T-helper 2 cell treated with Interferon-gamma antibody and Interleukin-4, amounts not matched to agents 100 ng/mL and 5 ng/mL, for 36 hours (primary cell): ENCODE results near the gene SEZ6. TPM values are rescaled to one million over a fixed set of nuclear protein-coding genes. Genes with fewer than 3 reads are reported as not detected.

Experiments
- intact Hi-C: fragments of 100-400 bp; cut with micrococcal nuclease; formaldehyde crosslinking; loops from one replicate; pipeline ENCODE4 v1.15.1; 2023
- total RNA-seq: library from RNA; stranded (reverse); gene quantifications from 2 replicates; pipeline ENCODE4 v1.2.3, GENCODE V29; 2022

The SEZ6 gene
- total RNA-seq, 1 donor from 2014 or later, result not detected

DNA sequence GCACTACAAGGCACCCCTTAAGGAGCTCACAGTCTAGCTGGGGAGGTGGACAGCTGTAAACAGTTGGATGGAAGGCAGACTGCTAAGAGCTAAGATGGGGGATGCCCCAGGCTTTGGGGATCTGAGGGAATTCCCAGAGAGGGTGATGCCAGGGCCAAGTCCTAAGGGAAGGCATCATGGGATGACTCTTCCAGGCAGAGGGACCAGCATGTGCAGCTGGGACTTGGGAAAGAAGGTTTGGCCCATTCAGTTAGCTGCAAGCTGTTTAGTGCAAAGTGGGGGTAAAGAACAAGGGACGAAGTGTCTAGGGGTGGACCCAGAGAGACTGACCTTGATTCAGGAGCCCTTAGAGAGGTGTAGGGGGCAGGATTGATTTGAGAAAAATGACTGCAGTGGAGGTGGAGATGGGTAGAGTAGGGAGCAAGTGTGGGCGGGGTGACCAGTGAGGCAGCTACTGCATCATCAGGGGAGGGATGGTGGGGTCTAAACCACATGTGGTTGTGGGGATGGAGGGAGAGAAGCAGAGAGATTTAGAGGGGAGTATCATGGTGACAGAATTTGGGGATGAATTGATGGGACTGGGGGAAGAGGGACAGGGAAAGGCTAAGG lies 27.4 kb downstream of the SEZ6 start:
- intact Hi-C loops, result no loop called here

DNA sequence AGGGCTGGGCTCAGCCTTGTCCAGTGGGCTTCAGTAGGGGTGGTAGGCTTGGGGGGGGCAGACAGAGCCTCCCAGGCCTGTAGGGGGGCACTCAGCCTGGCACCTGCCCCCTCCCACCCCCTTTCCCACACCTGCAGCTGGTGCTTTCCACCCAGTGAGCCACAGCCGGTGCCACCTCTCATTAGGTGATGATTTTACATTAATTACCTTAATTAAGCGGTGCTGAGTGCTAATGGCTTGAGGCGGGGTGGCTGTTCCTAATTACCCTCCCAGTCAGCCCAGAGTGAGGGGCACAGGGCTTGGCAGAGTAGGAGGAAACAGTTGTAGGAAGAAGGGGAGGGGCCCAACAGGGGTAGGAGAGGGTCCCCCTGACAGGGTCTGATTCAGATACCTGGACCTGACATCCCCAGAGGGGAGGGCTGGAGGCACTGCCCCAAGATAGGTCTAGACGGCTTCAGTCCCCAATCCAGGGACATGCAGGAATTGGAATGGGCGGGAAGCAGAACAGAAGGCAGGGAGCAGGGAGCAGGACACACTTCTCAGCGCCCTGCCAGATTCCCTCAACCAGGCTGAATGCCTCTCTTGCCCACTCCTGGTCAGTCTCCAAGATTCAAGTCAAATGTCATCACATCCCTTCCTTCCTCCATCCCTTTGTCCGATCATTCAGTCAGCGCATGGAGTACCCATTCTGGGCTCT lies 28.0 kb downstream of the SEZ6 start:
- intact Hi-C loops, result no loop called here

DNA sequence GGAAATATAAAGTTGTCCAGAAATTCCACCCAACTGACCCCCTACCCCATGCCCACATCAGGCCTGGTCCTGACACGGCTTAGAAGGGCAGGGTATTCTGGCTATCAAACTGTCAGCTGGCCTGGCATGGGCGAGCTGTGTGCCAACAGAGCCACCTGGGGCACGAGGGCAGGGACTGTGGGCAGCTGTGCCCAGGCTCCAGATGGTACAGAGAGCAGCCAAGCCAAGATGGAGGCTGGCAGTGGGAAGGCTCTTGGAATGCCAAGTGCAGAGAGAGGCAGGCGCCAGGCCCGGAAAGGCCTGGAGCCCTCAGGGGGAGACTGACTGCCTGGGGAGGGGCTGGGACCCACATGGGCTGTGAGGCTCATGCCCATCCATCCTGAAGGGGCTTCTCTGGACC lies 30.2 kb downstream of the SEZ6 start:
- intact Hi-C loops, result no loop called here

- intact Hi-C loops, result no loop called here
These were observed 30.8 kb downstream of the SEZ6 start for GRCh38 chr17:28975031-28975430.

GRCh38 chr17:28974451-28974850 lies 31.4 kb downstream of the SEZ6 start:
- intact Hi-C loops, result no loop called here

GRCh38 chr17:28973425-28973824 lies 32.4 kb downstream of the SEZ6 start:
- intact Hi-C loops, result no loop called here

GRCh38 chr17:28972437-28972836 lies 33.4 kb downstream of the SEZ6 start:
- intact Hi-C loops, result no loop called here

GRCh38 chr17:28970879-28971278 lies 35.0 kb downstream of the SEZ6 start:
- intact Hi-C loops, result no loop called here

GRCh38 chr17:28969706-28970393 lies 36.0 kb downstream of the SEZ6 start:
- intact Hi-C loops, result no loop called here

DNA sequence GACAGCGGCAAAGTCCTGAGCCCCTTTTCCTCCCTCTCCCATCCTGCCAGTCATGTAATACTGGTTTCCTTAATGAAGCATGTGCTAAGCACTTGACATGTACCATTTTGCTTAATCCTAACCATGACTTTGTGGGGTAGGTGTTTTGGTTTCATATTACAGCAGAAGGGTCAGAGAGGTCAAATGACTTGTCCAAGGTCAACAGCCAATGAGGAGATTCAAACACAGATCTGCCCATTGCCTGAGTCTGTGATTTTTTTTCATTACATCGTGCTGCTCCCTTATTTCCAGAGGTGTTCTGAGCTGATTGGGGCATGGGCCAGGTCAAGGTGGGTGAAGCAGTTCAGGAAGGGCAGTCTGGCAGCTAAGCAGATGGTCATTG lies 36.9 kb downstream of the SEZ6 start:
- intact Hi-C loops, result no loop called here

DNA sequence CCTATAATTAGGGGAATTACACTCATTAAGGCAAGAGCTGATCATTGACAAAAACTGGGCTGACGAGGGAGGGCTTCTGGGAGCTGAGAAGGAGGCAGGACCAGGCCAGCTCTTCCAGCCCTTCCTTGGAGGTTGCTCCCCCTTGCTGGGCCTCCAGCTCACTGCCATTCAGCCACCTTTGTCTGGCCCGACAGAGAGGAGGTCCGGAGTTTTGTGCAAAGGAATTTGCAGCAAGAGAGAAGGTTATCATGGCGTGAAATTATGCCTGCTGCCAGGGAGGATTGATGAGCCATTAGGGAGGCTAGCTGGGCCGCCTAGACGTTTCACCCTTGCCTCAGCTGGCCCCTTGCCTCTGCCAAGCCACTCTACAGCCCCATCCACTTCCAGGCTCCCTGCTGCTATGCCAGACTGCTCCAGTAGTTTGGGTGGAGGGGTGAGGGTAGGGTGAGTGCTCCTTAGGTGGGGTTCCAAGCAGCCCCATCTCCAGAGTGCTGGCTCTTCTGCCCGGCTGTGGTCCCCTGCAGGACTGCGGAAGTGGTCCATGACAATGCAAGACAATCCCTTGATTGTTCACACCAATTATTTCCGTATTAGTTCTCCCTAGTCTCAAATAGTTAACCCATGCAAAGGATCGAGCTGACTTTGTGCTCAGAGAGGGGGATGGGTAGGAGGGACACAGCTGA lies 37.5 kb downstream of the SEZ6 start:
- intact Hi-C loops, result no loop called here

- intact Hi-C loops, result no loop called here
These were observed 38.4 kb downstream of the SEZ6 start for GRCh38 chr17:28967221-28968135.

- intact Hi-C loops, result loop anchor here (2.0 kb wide), 1 partner anchor 153 kb away; no protein-coding TSS in a partner anchor
These were observed 42.0 kb downstream of the SEZ6 start for GRCh38 chr17:28963841-28964240.

- intact Hi-C loops, result no loop called here
These were observed 42.7 kb downstream of the SEZ6 start for GRCh38 chr17:28963055-28963611.

GRCh38 chr17:28961391-28961790 lies 44.4 kb downstream of the SEZ6 start:
- intact Hi-C loops, result no loop called here

- intact Hi-C loops, result no loop called here
These were observed 45.4 kb downstream of the SEZ6 start for GRCh38 chr17:28960256-28961061.

- intact Hi-C loops, result no loop called here
These were observed 46.4 kb downstream of the SEZ6 start for GRCh38 chr17:28959471-28959871.

DNA sequence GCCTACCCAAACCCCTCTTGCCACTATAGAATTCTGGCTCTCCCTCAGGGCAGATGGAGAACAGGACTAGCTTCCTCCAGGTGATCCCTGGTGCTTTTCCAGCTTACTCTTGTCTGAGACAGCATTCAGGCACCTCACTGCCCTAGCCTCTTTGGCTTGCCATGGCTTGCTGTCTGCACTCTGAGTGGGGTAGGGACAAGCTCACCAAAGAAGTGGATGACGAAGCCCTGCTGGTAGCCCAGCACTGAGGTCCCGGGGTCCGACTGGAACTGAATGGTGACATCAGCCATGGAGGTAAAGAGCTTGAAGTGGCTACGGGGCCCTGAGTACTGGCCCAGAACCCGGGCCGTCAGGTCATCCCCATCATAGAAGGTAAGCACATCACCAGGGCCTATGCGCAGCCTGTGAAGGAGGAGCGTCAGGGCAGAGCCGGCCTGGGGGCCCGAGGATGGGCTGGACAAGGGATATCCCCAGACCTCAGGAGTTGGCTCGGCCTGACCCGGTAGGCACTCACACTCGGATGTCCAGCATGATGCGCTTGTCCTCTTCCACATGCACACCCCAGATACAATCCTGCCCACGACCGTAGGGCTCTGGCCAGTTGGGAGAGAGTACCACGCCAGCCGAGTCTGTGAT lies 46.9 kb downstream of the SEZ6 start:
- intact Hi-C loops, result no loop called here

GRCh38 chr17:28957992-28958355 lies 47.9 kb downstream of the SEZ6 start:
- intact Hi-C loops, result no loop called here
